GM18867 (cell line): Measurements from ENCODE around the gene NFKBIA.
"Not testable (repeated sequence)": the region's sequence is repeated elsewhere in the genome, so short reads cannot be mapped to it uniquely, and the experiment has no call there.

Experiments
- ATAC-seq: cut with Tn5 transposase; IDR thresholded peaks from one replicate; pipeline ENCODE4 v1.9.1; 2021; ENCODE audit warnings: mild to moderate bottlenecking, moderate library complexity; ENCODE audit not compliant: unreplicated experiment

NFKBIA gene

GRCh38 chr14:35392103-35392502 lies 12.4 kb downstream of the NFKBIA start:
- no peak for ATAC-seq

- no peak for ATAC-seq
Measured at GRCh38 chr14:35391388-35391710, 13.2 kb downstream of the NFKBIA start.

GRCh38 chr14:35390577-35391387 lies 13.8 kb downstream of the NFKBIA start:
- peak; percentile 81 for ATAC-seq

- no peak for ATAC-seq
Measured at GRCh38 chr14:35389315-35389667, 15.3 kb downstream of the NFKBIA start.

GRCh38 chr14:35388656-35389314 lies 15.8 kb downstream of the NFKBIA start:
- no peak for ATAC-seq

- ATAC-seq = no peak
Measured at GRCh38 chr14:35387713-35388579, 16.6 kb downstream of the NFKBIA start.

- ATAC-seq = no peak
Measured at GRCh38 chr14:35387219-35387618, 17.3 kb downstream of the NFKBIA start.

GRCh38 chr14:35386673-35387125 lies 17.9 kb downstream of the NFKBIA start:
- no peak for ATAC-seq

- ATAC-seq = no peak
Measured at GRCh38 chr14:35385042-35385839, 19.3 kb downstream of the NFKBIA start.

- no peak for ATAC-seq
Measured at GRCh38 chr14:35384455-35385041, 20.0 kb downstream of the NFKBIA start.

- no peak for ATAC-seq
Measured at GRCh38 chr14:35383569-35384454, 20.7 kb downstream of the NFKBIA start.

GRCh38 chr14:35380794-35381193 lies 23.8 kb downstream of the NFKBIA start:
- no peak for ATAC-seq

- ATAC-seq = not testable (repeated sequence)
Measured at GRCh38 chr14:35379234-35379933, 25.2 kb downstream of the NFKBIA start.

GRCh38 chr14:35378425-35379233 lies 25.9 kb downstream of the NFKBIA start:
- ATAC-seq = no peak

GRCh38 chr14:35375558-35376025 lies 29.0 kb downstream of the NFKBIA start:
- ATAC-seq = no peak

- no peak for ATAC-seq
Measured at GRCh38 chr14:35374263-35374712, 30.3 kb downstream of the NFKBIA start.

- ATAC-seq = not testable (repeated sequence)
Measured at GRCh38 chr14:35373208-35373607, 31.3 kb downstream of the NFKBIA start.

- no peak for ATAC-seq
Measured at GRCh38 chr14:35370969-35371368, 33.6 kb downstream of the NFKBIA start.
